KBM-7 (cell line): ENCODE data around the gene GMPR2.

Source experiments
- DNase-seq: peaks from one replicate; pipeline ENCODE4 v3.0.0-alpha.2; 2015
- in situ Hi-C: fragments of 300-500 bp; cut with MboI; formaldehyde crosslinking; loops from 2 replicates; pipeline ENCODE4 v1.14.3; 2020; ENCODE audit warnings: low sequenced_read_pairs, low pct_unique_long_range_greater_than_20kb, mixed read lengths

Gene GMPR2

DNA sequence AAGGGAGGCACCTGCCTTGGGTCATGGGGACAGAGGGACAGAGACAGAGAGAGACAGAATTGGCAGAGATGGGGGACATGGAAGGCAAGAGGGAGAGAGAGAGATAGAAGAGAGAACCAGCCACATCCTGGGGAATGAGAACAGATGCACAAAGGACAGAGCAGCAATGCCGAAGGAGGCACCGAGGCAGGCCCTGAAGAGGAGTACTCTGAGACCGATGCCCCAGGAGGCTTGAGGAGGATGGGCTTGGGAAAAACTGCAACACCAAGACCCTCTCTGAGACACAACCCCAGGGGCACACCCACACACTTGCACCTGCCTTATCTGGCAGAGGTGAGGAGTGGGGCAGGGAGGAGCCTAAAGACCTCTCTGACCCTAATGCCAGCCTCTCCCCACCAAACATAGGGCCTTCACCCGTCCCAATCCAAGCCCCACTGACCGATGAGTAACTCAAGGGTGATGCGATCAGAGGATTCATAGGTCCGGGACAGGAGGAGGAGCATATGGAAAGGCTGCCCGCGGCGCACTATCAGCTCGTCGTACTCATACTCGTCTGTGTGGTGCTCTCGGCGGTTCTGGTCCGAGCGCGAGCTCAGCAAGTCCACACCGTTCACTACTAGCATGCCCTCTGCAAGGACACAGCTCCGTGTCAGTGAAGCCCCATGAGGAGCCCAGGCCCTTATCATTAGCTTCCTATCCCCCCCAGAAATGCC, 28.7 kb downstream of the GMPR2 start:
- in situ Hi-C loops, result no loop called here
- no peak for DNase-seq

DNA sequence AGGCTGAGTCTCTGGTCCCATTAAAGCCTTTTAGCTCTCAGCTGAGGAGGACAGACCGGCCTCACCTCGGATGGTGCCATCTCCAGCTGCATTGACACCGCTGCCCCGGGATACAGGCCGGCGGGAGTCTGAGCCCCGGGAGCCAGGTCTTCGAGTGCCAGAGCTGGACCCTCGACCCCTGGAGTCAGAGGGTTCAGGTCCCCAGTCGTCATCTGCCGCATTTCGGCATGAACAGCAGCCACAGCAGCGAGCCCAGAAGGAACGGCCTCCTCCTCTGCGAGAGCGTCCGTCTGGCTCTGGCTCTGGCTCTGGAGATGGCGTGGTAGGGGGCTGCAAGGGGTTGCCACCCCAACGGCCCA, 29.2 kb downstream of the GMPR2 start:
- in situ Hi-C loops, result no loop called here
- no peak for DNase-seq

DNA sequence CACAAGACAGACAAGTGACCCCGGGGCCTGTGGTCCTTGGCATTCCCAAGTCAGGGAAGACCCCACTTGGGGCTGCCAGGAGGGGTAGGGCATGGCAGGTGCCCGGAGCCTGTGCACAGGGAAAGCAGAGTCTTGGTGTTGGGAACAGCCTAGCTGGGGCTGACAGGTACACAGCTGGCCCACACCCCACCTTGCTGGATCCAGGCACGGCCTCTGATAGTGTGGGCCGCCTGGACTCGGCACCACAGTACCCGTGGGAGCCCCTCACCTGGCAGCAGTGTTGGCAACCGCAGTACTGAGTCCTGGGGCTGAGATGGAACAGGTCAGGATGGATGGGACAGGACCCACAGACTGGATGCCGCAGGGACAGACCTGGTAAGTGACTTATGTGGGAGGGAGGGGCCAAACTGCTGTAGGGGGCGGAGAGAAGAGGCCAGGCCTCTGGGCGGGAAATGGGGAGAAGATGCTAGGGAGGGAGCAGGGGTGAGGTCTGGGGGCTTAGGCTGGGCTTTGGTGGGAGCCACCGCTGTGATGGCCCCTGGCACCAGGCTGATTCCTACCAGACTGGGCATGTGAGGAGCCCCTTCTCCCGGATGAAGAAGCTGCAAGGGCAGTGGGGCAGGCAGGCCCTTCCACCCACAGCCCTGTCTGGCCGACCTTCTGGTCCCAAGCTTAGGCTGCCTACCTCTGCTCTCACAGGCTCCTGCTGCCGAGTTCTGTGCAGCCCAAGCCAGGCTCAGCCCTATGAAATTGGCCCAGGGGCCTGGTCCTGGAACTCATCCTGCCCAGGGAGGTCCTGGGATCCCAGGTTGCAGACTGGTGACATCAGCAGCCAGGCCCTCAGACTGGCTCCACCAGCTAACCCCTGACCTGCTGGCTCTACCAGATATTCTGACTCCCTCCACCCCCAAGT, 30.3 kb downstream of the GMPR2 start, which contains the start of gene TGM1:
TSS of gene TGM1 (minus strand) at position 357 of the 913 bp plus-strand sequence. CDS start 825 bp downstream, outside the sequence.
- no peak for DNase-seq
- in situ Hi-C loops, result no loop called here

DNA sequence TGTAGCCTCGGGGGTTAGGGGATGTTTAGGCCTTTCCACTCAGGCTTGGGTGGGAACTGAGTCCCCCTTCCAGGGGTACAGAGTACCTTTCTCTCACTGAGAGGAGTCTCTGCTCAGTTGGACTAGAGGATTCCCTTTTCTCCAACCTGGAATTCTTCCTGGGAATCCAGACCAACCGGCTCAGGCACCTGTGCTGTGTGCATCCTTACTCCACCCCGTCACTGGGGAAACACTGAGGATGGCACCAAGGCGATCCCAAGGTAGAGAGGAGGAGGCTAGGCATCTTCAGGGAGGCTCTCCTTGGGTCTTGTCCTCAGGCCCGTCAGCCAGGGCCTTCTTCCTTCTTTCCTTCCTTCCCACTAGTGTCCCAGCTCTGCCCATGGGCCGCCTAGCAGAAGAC, 31.1 kb downstream of the GMPR2 start:
- no peak for DNase-seq
- in situ Hi-C loops, result no loop called here

DNA sequence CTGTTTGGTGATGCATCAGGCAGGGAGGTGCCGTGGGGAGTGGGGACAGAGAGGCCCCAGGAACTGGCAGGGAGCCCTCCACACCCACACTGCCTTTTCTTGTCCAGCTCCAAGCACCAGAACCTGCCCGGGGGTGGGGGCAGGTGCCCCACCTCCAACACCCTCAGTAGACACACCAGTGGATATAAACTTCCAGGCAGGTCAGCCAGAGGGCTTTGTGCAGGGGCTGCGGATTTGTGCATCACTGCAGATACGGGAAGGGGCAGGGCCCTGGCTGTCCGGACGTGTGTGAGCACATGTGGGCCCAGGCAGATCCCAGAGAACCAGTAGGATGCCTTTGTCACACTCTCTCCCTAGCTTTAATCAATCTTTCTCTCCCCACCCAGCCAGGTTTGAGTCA, 31.6 kb downstream of the GMPR2 start:
- no peak for DNase-seq
- in situ Hi-C loops, result no loop called here

DNA sequence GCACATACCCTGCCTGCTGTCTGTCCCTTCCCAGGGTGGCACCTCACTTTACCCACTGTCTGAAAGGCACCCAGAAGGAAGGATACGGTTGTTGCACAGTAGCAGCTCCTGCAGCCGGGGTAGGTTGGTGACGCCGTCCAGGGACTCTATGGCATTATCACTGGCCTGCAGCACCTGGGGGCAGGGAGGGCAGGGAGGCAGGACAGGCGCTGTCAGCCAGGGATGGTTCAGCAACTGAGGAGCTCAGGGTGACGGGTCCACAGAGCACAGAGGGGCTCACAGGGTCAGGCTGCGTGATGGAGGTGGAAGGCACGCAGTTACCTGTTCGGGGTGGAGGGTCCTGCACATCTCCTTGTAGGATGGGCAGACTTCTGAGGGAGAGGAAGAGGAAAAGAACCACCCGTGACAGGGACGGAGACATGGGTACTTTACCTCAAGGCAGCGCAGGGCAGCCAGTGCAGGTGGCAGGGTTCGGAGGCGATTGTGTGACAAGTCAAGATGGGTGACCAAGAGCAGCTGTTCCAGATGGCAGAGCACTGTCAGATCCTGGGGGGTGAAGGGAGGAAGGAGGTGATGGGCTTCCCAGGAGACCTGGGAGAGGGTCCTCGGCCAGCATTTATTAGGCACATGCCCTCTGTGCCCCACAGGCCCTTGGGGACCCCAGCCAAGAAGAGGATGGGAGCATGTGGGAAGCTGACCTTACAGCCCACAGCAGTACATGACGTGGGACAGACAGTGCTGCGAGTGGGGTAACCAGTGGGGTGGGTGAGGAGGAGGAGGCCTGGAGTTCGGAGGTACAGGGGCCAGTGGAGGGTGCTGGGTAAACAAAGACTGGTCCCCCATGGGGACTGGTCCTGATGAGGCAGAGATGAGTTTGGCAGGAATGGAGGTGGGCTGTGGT, 33.9 kb downstream of the GMPR2 start:
- no peak for DNase-seq
- in situ Hi-C loops, result no loop called here

DNA sequence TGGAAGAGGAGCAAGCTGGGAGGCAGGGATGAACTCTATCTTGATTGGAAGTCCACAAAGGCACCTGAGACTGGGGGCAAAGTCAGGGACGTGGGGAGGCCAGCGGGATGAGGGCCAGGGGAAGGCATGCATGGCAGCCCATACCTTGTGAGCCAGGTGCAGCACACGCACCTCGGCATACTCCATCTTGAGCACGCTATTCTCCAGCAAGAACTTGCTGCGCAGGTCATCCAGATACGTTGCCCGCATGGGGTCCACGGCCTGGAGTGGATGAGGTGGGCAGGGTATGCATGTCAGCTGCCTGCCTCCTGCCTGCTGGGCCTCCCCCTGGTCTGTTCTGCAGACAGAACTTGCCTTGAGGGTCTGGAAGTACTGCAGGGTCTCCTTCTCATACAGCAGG, 34.8 kb downstream of the GMPR2 start:
- in situ Hi-C loops, result no loop called here
- no peak for DNase-seq

DNA sequence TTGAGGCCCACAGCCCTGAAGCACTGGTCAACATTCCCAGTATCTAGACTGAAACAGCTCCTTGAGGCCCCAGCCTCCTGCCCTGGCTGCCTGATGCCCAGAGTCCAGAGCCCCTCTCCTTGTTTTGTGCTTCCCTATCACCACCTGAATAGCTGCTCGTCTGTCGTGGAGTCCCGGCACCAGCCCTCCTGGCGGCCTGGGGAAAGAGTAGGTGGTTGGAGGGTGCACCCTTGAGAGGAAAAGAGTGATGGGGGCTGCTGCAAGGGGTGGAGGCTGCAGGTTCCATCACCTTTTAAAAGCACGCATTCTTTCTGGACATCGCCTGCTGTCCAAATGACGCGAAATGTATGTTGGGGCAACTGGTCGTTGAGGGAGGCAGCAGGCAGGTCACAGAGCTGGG, 35.5 kb downstream of the GMPR2 start:
- no peak for DNase-seq
- in situ Hi-C loops, result no loop called here

DNA sequence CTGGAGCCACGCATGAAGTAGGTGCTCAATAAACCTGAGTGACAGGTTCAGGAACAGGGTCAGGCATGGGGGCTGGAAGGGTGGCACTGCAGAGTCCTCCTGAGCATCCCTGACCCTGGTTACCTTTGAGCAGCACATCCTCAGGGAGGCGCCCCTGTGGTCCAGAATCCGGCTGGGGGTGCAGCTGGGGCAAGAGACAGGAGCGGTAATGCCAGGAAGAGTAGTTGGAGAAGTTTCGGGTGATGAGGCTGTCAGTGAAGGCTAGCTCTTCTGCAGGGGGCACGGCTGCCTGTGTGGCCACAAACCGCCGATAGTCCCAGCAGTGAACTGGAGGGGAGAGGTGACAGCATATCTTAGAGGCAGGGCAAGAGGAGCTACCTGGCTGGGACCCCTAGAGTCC, 36.6 kb downstream of the GMPR2 start:
- no peak for DNase-seq
- in situ Hi-C loops, result no loop called here

DNA sequence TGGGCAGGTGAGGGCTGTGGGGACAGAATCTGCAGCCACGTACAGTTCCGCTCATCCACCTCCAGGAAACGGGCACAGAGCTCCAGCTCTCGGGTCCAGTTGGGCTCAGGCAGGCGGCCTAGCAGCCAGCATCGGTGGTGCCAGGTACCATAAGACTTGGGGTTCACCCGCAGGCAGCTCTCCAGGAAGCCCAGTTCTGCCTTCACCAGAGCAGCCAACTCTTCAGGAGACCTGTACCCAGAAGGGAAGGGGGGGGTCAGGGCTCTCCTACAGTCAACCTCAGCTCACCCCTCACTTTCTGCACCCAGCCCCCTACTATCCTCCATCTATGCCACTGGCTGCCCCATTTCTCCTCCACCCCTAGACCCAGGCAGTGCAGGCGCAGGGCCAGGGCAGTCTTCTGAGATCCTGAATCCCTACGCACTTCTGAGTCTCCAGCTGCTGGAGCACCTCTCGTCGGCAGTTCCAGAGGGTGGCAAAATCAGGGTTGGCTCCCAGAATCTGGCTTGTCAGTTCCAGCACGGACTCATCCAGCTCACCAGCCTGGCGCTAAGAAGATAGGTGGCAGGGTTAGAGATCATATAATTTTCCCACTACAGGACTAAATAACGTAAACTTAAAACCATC, 37.3 kb downstream of the GMPR2 start:
- in situ Hi-C loops, result no loop called here
- no peak for DNase-seq

DNA sequence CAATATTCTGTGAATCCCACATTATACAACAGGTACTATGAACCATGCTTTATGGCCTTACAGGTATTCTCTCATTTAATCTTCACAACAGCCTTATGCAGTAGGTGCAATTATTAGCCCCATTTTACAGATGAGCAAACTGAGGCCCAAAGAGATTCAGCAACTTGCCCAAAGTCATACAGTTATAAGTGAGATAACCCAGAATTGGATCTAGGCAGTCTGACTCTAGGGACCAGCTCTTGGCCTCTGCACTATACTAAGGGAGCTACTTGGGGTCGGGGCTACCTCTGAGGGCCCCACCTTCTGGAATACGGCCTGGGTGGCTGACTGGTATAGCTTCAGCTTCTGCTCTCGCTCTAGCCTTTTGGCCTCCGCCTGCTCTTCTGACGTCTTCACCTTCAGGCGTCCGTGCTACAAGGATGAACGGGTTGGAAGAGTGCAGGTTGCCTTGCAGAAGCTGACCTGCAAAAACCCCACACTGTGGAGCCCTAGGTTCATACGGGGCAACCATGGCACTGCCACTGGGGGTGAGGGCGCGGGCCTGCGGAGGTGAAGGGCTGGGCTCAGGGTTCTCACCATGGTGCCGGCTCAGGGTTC, 37.9 kb downstream of the GMPR2 start:
- in situ Hi-C loops, result no loop called here
- DNase-seq, result no peak

DNA sequence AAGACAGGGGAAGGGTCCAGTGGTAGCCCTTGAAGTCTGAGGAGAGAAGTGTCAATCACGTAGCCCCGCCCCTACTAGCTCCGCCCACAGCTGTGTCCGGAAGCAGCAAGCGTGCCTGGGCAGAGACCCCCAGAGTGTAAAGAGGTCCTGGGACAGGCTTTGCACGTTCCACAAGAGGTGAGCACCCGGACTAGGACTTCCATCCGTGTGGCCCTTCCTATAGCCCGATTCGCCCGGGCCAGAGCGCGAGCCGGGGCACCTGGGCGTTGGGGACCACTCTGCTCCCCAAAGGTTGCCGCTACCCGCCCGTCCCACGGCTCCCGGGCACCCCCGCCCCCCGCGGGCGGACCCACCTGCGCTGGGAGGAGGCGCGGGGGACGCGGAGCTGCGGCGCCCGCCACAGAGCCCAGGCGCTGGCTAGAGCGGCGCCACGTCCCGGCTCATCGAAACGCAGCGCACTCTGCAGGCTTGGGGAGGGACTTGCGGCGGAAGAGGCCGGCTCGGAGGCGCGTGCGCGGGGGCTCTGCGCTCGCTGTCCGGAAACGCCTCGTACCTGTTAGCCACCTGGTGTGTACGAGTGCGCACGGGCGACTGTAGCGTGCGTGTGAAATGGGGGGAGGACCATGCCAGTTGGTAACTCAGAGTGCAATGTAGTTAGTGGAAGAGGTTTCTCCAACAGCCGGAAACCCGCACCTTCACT, 38.6 kb downstream of the GMPR2 start, which contains the start of gene RABGGTA:
TSS of gene RABGGTA (minus strand) at position 464 of the 700 bp plus-strand sequence. CDS start 482 bp downstream, outside the sequence.
- peak; percentile 92 for DNase-seq
- in situ Hi-C loops, result no loop called here

DNA sequence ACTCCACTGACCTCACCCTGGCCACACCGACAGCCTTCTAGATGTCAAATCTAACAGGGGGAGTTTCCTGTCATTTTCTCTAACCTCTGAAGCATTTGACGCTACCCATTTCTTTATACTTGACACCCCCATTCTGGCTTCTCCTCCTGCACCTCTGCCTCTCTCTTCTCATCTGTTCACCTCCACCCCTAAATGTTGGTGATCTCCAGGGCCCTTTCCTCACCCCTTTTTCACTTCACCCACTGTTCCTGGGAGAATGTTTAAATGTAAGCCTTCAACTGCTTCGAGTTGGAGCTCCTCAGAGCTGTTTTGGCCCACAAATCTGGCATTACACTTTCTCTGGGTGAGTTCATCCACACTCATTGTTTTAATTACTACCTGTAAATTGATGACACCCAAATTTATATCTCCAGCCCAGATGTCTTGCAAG, 39.1 kb downstream of the GMPR2 start:
- DNase-seq, result no peak
- in situ Hi-C loops, result no loop called here

DNA sequence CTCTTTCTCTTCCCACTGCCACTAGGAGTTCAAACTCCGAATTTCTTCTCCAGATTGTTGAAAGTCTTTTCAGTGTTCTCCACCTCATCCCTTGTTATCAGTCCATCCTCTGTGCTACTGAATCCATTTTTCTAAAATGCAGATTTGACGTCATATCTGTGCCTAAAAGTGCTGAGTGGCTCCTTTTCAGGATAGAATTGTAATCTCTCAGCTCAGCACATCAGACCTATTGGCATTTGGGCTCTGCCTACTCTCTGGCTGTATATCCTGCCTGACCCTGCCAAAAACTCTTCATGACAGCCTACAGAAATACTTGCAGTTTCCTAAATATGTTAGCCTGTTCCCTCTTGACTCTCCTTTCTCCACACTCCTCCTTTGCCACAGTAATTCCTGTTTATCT, 39.7 kb downstream of the GMPR2 start:
- DNase-seq, result no peak
- in situ Hi-C loops, result no loop called here

DNA sequence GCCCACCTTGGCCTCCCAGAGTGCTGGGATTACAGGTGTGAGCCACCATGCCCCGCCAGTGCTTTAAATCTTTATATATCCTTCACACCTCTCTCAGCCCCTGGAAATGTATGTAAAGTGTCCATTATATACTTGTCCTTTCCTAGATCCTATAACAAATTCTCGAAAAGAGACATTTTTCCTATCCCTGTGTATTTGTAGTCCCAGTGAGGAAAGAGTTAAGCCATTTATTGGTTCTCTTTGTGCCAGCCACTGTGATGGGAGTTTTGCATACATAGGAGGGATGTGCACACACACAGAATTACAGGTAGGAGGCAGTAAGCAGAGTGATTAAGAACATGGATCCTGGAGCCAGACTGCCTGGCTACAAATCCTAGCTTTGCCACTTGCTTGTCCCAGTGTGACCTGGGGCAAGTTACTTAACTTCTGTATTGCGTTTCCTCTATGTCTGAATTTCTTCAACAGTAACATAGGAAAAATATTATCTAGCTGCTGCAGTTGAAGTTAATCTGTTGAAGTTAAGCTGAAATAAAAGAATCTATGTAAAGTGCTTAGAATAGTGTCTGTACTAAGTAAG, 40.8 kb downstream of the GMPR2 start:
- peak; percentile 32 for DNase-seq
- in situ Hi-C loops, result no loop called here

DNA sequence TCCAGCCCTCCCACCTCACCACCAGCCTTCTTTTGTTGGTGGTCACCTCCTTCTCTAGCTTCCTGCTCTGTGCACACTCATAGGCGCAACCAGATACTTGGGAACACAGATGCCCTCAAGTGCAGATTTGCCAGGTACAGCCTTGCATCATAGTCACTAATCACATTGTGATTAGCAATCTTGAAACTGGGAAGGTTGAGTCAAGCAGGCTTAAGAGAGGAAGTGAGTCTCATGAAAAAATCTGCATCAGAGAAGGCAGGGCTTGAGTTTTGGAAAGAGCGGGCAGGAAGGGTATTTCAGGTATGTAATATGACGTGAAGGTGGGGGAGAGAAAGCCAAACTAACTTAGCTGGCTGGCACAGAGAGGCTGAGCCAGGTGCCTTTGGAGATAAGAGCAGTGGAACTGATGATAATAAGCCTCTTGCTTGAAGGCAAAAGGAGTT, 41.4 kb downstream of the GMPR2 start:
- DNase-seq, result peak; percentile 41
- in situ Hi-C loops, result no loop called here

DNA sequence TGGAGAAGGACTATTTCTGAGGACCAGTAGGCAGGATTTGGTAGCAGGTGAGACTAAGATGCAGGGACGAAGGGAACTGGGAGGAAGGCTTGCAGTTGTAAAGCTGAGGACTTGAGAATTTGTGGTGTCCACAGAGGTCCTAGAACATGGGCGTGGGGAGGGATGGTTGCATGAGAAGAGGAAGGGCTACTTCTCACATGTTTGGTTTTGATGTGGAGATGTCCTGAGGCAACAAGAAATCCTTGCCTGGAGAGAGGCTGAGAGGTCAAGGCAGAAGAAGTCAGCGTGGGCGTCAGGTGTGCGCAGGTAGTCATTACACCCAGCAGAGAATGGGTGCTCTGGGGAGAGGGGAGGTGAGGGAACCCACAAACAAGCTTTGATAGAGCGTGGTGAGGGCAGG, 44.3 kb downstream of the GMPR2 start:
- in situ Hi-C loops, result no loop called here
- DNase-seq, result no peak
